Spleen (tissue), 7 donors: Measurements from ENCODE around the gene HSPA12A.

Source experiments
- CTCF ChIP-seq, 11 experiments: fragments of 200-600 bp in 7 of 11; fragments of 450-650 bp in 4 of 11; sonication (generic) in 4 of 11; IDR thresholded peaks in 8 of 11; conservative IDR thresholded peaks in 3 of 11; 1 replicate in 7 of 11; 2 replicates in 4 of 11; pipeline versions ENCODE4 v1.4.0 to v1.8.0; 2016 to 2021; ENCODE audit warnings: antibody characterized with exemption in 11 of 11, inconsistent platforms in 4 of 11, mild to moderate bottlenecking in 1 of 11
- POLR2A ChIP-seq, 3 donors: fragments of 450-650 bp; IDR thresholded peaks; one replicate each; pipeline ENCODE4 v1.5.1; 2017; ENCODE audit warnings: antibody characterized with exemption in 3 of 3, mild to moderate bottlenecking in 1 of 3
- POLR2AphosphoS5 ChIP-seq, 3 donors: sonication (generic); formaldehyde crosslinking; IDR thresholded peaks; one replicate each; pipeline ENCODE4 v1.5.1; 2017; ENCODE audit warnings: antibody characterized with exemption in 3 of 3
- donor health status: DM: no; HTN: no; CAD: no; lungs with moderate emphysema.
- donor health status: DM: no; HTN: no; CAD: no.
- donor health status: DM: no; HTN: no; CAD: no.

GRCh38 chr10:116785867-116786266, 43.5 kb upstream of the HSPA12A start:
- TF ChIP-seq CTCF (IDR thresholded peaks at IDR 0.05 in 8 of 11, conservative IDR thresholded peaks at IDR 0.05 in 3 of 11) (no peak), POLR2A (IDR thresholded peaks at IDR 0.05) (no peak), POLR2AphosphoS5 (IDR thresholded peaks at IDR 0.05) (no peak)
